ENCODE results near the gene SRPK2.

The SRPK2 gene

DNA sequence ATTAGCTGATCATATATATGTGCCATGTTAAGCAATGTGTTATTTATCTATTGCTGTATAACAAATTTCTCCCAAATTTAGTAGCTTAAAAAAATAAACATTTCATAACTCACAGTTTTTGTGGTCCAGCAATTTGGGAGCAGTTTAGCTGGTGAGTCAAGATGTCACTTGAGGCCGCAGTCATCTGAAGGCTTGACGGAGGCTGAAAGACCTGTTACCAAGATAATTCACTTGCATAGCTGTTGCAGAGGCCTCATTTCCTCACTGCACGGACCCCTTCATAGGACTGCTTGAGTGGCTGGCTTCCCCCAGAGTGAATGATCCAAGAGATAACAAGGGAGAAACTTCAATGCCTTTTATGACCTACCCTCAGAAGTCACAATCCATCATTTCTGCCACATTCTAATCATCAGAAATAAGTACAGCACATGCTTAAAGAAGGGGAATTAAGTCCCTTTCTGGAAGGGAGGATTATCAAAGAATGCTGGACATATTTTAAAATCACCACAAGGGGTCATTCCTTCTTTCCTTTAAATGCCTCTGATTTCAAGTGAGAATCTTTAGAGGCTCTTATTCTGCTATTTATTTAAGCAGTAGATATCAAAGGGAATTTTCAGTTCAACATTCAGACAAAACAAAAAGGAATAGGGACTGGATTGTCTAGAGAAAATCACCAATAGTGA, 10.5 kb upstream of the SRPK2 start:
- POLR2A ChIA-PET: no interaction called here
- CTCF ChIA-PET: interaction anchor here (0.9 to 1.3 kb wide), 3 partner anchors 10 to 132 kb away, joined by 3 read pairs; no protein-coding TSS in a partner anchor
- TF ChIP-seq TARDBP (IDR thresholded peaks at IDR 0.05) (no peak), ELF4 (IDR thresholded peaks at IDR 0.05) (no peak), SUZ12 (IDR thresholded peaks at IDR 0.05) (no peak), ARNT (IDR thresholded peaks at IDR 0.05) (no peak), LEF1 (IDR thresholded peaks at IDR 0.05; ENCODE audit: borderline replicate concordance) (no peak), L3MBTL2 (conservative IDR thresholded peaks at IDR 0.05) (no peak), FOXK2 (IDR thresholded peaks at IDR 0.05) (no peak), HDGF (IDR thresholded peaks at IDR 0.05; ENCODE audit: borderline replicate concordance) (no peak), ZNF384 (IDR thresholded peaks at IDR 0.05) (no peak), CTBP1 (IDR thresholded peaks at IDR 0.05; ENCODE audit: borderline replicate concordance) (no peak), SP1 (IDR thresholded peaks at IDR 0.05) (no peak), FOXM1 (IDR thresholded peaks at IDR 0.05; ENCODE audit: borderline replicate concordance) (no peak), NFRKB (IDR thresholded peaks at IDR 0.05) (no peak), FOXA1 (IDR thresholded peaks at IDR 0.05) (no peak)
- no peak for DNase-seq (ENCODE audit: extremely low spot score)

DNA sequence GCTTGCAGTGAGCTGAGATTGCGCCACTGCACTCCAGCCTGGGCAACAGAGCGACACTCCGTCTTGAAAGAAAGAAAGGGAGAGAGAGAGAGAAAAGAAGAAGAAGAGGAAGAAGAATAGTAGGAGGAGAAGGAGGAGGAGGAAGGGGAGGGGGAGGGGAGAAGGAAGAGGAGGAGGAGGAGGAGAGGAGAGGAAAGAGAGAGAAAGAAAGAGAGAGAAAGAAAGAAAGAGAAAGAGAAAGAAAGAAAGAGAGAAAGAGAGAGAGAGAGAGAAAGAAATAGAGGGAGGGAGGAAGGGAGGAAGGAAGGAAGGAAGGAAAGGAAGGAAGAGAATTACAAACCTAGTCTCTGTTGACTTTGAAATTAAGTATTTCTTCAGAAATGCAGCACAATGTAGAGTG, 7.8 kb upstream of the SRPK2 start:
- no peak for TF ChIP-seq SP1 (IDR thresholded peaks at IDR 0.05)
- TF ChIP-seq, protein P1, sequence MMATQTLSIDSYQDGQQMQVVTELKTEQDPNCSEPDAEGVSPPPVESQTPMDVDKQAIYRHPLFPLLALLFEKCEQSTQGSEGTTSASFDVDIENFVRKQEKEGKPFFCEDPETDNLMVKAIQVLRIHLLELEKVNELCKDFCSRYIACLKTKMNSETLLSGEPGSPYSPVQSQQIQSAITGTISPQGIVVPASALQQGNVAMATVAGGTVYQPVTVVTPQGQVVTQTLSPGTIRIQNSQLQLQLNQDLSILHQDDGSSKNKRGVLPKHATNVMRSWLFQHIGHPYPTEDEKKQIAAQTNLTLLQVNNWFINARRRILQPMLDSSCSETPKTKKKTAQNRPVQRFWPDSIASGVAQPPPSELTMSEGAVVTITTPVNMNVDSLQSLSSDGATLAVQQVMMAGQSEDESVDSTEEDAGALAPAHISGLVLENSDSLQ (IDR thresholded peaks at IDR 0.05): no peak
- TF ChIP-seq TARDBP (IDR thresholded peaks at IDR 0.05): no peak
- no peak for TF ChIP-seq ELF4 (IDR thresholded peaks at IDR 0.05)
- no peak for TF ChIP-seq ZNF384 (IDR thresholded peaks at IDR 0.05)
- TF ChIP-seq LEF1 (IDR thresholded peaks at IDR 0.05; ENCODE audit: borderline replicate concordance): no peak
- no peak for TF ChIP-seq FOXK2 (IDR thresholded peaks at IDR 0.05)
- no peak for TF ChIP-seq FOXA1 (IDR thresholded peaks at IDR 0.05)
- TF ChIP-seq NFRKB (IDR thresholded peaks at IDR 0.05): no peak
- no peak for TF ChIP-seq L3MBTL2 (conservative IDR thresholded peaks at IDR 0.05)
- no peak for TF ChIP-seq CTBP1 (IDR thresholded peaks at IDR 0.05; ENCODE audit: borderline replicate concordance)
- no peak for TF ChIP-seq SUZ12 (IDR thresholded peaks at IDR 0.05)
- TF ChIP-seq FOXM1 (IDR thresholded peaks at IDR 0.05; ENCODE audit: borderline replicate concordance): no peak
- TF ChIP-seq HDGF (IDR thresholded peaks at IDR 0.05; ENCODE audit: borderline replicate concordance): no peak
- no peak for TF ChIP-seq ARNT (IDR thresholded peaks at IDR 0.05)
- no peak for TF ChIP-seq BHLHE40 (IDR thresholded peaks at IDR 0.05; ENCODE audit: borderline replicate concordance)
- no peak for DNase-seq (ENCODE audit: extremely low spot score)
- ChIA-PET POLR2A (no interaction called here), CTCF (no interaction called here)

DNA sequence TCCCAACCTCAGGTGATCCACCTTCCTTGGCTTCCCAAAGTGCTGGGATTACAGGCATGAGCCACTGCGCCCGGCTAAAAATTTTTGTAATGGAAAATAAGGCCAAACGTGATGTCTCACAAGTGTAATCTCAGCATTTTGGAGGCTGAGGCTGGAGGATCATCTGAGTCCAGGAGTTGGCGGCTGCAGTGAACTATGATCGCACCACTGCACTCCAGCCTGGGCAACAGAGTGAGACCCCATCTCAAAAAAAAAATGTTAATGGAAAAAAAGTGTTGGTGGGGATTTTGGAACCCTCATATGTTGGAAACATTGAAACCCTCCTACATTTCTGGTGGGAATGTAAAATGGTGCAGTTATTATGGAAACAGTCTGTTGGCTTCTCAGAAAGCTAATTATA, 2.7 kb upstream of the SRPK2 start:
- ChIA-PET CTCF (no interaction called here), POLR2A (no interaction called here)
- no peak for DNase-seq (ENCODE audit: extremely low spot score)
- TF ChIP-seq FOXM1 (IDR thresholded peaks at IDR 0.05; ENCODE audit: borderline replicate concordance) (no peak), ARNT (IDR thresholded peaks at IDR 0.05) (no peak), HDGF (IDR thresholded peaks at IDR 0.05; ENCODE audit: borderline replicate concordance) (no peak), ELF4 (IDR thresholded peaks at IDR 0.05) (no peak), FOXK2 (IDR thresholded peaks at IDR 0.05) (no peak), LEF1 (IDR thresholded peaks at IDR 0.05; ENCODE audit: borderline replicate concordance) (no peak), L3MBTL2 (conservative IDR thresholded peaks at IDR 0.05) (no peak), BHLHE40 (IDR thresholded peaks at IDR 0.05; ENCODE audit: borderline replicate concordance) (no peak), SP1 (IDR thresholded peaks at IDR 0.05) (no peak), FOXA1 (IDR thresholded peaks at IDR 0.05) (no peak), ZNF384 (IDR thresholded peaks at IDR 0.05) (no peak), CTBP1 (IDR thresholded peaks at IDR 0.05; ENCODE audit: borderline replicate concordance) (no peak), NFRKB (IDR thresholded peaks at IDR 0.05) (no peak), SUZ12 (IDR thresholded peaks at IDR 0.05) (no peak), TARDBP (IDR thresholded peaks at IDR 0.05) (no peak)
- TF ChIP-seq, protein P1 (IDR thresholded peaks at IDR 0.05): no peak

DNA sequence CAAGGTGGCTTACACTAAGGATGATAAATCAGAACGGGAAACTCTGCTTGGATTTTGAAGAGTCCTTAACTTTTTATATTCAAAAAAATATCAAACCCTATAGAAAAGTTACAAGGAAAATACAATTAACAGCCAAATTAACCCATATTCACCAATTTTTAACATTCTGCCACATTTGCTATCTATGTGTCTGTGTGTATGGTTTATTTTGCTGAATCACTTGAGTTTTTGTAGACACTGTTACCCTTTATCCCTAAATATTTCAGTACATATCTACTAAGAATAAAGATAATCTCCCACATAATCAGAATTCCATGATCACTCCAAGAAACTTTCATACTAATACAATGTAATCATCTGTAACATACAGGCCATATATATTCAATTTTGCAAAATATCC, 1.2 kb upstream of the SRPK2 start:
- POLR2A ChIA-PET: interaction anchor here (0.5 kb wide), 1 partner anchor 24 kb away, joined by 3 read pairs; no protein-coding TSS in a partner anchor

More for the DNA sequence above, 1.2 kb upstream of the SRPK2 start:
- no peak for TF ChIP-seq FOXM1 (IDR thresholded peaks at IDR 0.05; ENCODE audit: borderline replicate concordance)
- TF ChIP-seq FOXA1 (IDR thresholded peaks at IDR 0.05): no peak
- no peak for TF ChIP-seq ELF4 (IDR thresholded peaks at IDR 0.05)
- no peak for TF ChIP-seq L3MBTL2 (conservative IDR thresholded peaks at IDR 0.05)
- TF ChIP-seq BHLHE40 (IDR thresholded peaks at IDR 0.05; ENCODE audit: borderline replicate concordance): no peak
- no peak for TF ChIP-seq ZNF384 (IDR thresholded peaks at IDR 0.05)
- no peak for TF ChIP-seq NFRKB (IDR thresholded peaks at IDR 0.05)
- TF ChIP-seq SUZ12 (IDR thresholded peaks at IDR 0.05): no peak
- no peak for TF ChIP-seq FOXK2 (IDR thresholded peaks at IDR 0.05)
- no peak for TF ChIP-seq TARDBP (IDR thresholded peaks at IDR 0.05)
- no peak for TF ChIP-seq LEF1 (IDR thresholded peaks at IDR 0.05; ENCODE audit: borderline replicate concordance)
- TF ChIP-seq HDGF (IDR thresholded peaks at IDR 0.05; ENCODE audit: borderline replicate concordance): no peak
- no peak for TF ChIP-seq CTBP1 (IDR thresholded peaks at IDR 0.05; ENCODE audit: borderline replicate concordance)
- TF ChIP-seq SP1 (IDR thresholded peaks at IDR 0.05): no peak
- TF ChIP-seq ARNT (IDR thresholded peaks at IDR 0.05): no peak
- TF ChIP-seq, protein P1 (IDR thresholded peaks at IDR 0.05): no peak
- CTCF ChIA-PET: interaction anchor here (0.7 kb wide), 1 partner anchor 8 kb away, joined by 13 read pairs; no protein-coding TSS in a partner anchor
- no peak for DNase-seq (ENCODE audit: extremely low spot score)

Measured in HEK293T (cell line).